ENCODE results near the gene IGLON5.

- TF ChIP-seq, protein P1, sequence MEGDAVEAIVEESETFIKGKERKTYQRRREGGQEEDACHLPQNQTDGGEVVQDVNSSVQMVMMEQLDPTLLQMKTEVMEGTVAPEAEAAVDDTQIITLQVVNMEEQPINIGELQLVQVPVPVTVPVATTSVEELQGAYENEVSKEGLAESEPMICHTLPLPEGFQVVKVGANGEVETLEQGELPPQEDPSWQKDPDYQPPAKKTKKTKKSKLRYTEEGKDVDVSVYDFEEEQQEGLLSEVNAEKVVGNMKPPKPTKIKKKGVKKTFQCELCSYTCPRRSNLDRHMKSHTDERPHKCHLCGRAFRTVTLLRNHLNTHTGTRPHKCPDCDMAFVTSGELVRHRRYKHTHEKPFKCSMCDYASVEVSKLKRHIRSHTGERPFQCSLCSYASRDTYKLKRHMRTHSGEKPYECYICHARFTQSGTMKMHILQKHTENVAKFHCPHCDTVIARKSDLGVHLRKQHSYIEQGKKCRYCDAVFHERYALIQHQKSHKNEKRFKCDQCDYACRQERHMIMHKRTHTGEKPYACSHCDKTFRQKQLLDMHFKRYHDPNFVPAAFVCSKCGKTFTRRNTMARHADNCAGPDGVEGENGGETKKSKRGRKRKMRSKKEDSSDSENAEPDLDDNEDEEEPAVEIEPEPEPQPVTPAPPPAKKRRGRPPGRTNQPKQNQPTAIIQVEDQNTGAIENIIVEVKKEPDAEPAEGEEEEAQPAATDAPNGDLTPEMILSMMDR (optimal IDR thresholded peaks at IDR 0.05 in 1 of 3, IDR thresholded peaks at IDR 0.05 in 1 of 3, conservative IDR thresholded peaks at IDR 0.05 in 1 of 3; ENCODE audit: extremely low read depth in 1 of 3, insufficient read depth in 2 of 3, low read length in 3 of 3): no peak
- TF ChIP-seq EZH2 (IDR thresholded peaks at IDR 0.05; ENCODE audit: low read length): no peak
Observed at GRCh38 chr19:51337861-51338562, 26.6 kb downstream of the IGLON5 start.
